SK-N-SH (cell line): ENCODE data around the gene CCSER1. TPM values are rescaled to one million over a fixed set of nuclear protein-coding genes. Genes with fewer than 3 reads are reported as not detected.

Experiments used
- CTCF ChIA-PET: fragments of 300-600, 350-600 bp; formaldehyde crosslinking; extraction: SDS; loops from one replicate; lab custom pipeline; 2021; lab: Yijun Ruan, JAX
- POLR2A ChIA-PET: fragments of 350-600 bp; sonication (Branson Sonifier 250); formaldehyde crosslinking; extraction: SDS; loops from one replicate; lab custom pipeline; 2020; ENCODE audit warnings: antibody characterized with exemption, inconsistent platforms; lab: Yijun Ruan, JAX
- DNase-seq: peaks from one replicate; pipeline ENCODE4 v3.0.0; 2012
- H2AFZ ChIP-seq: fragments of 200-600 bp; sonication (generic); 2 replicates; pipeline ENCODE4 v1.8.1; 2016; ENCODE audit warnings: antibody characterized with exemption, mild to moderate bottlenecking, low read depth
- H3F3A ChIP-seq: fragments of 200-600 bp; sonication (generic); replicated peaks from 2 replicates; pipeline ENCODE3; 2016; ENCODE audit warnings: antibody characterized with exemption, mild to moderate bottlenecking; ENCODE audit not compliant: insufficient read depth
- H3K27ac ChIP-seq, 2 experiments: fragments of 200-500 bp in 1 of 2; fragments of 200-600 bp in 1 of 2; sonication (Bioruptor generic) in 1 of 2; sonication (generic), shearing (Covaris generic) in 1 of 2; 2 replicates each; pipeline versions ENCODE4 v1.5.1 to v1.6.1; 2014 to 2016; ENCODE audit warnings: low read depth in 2 of 2, inconsistent platforms in 1 of 2, low read length in 1 of 2, mild to moderate bottlenecking in 1 of 2, mixed read lengths in 1 of 2
- H3K27me3 ChIP-seq: fragments of 200-600 bp; sonication (generic), shearing (Covaris generic); 2 replicates; pipeline ENCODE4 v1.6.1; 2016; ENCODE audit warnings: mixed run types; ENCODE audit not compliant: insufficient read depth
- H3K36me3 ChIP-seq, 2 experiments: fragments of 200-500 bp in 1 of 2; fragments of 200-600 bp in 1 of 2; sonication (Bioruptor generic) in 1 of 2; sonication (generic) in 1 of 2; replicated peaks in 1 of 2; 2 replicates each; pipeline versions ENCODE3 to v1.5.1; 2014 to 2016; ENCODE audit warnings: low read length in 1 of 2, mild to moderate bottlenecking in 1 of 2; ENCODE audit not compliant: insufficient read depth in 2 of 2, control insufficient read depth in 1 of 2
- H3K4me1 ChIP-seq, 2 experiments: fragments of 200-500 bp in 1 of 2; fragments of 200-600 bp in 1 of 2; sonication (Bioruptor generic) in 1 of 2; sonication (generic), shearing (Covaris generic) in 1 of 2; 2 replicates each; pipeline versions ENCODE4 v1.5.1 to v1.6.1; 2014 to 2016; ENCODE audit warnings: low read depth in 1 of 2, low read length in 1 of 2, mixed run types in 1 of 2; ENCODE audit not compliant: insufficient read depth in 2 of 2, control insufficient read depth in 1 of 2
- H3K4me2 ChIP-seq: fragments of 200-600 bp; sonication (generic), shearing (Covaris generic); 2 replicates; pipeline ENCODE4 v1.6.1; 2017; ENCODE audit warnings: mixed run types
- H3K4me3 ChIP-seq, 2 experiments: fragments of 200-500 bp in 1 of 2; fragments of 200-600 bp in 1 of 2; sonication (Bioruptor generic) in 1 of 2; sonication (generic), shearing (Covaris generic) in 1 of 2; 2 replicates each; pipeline versions ENCODE4 v1.5.1 to v1.8.1; 2014 to 2016; ENCODE audit warnings: low read depth in 2 of 2, inconsistent platforms in 1 of 2, low read length in 1 of 2, mild to moderate bottlenecking in 1 of 2, mixed read lengths in 1 of 2, moderate library complexity in 1 of 2
- H3K79me2 ChIP-seq: fragments of 200-600 bp; sonication (generic); 2 replicates; pipeline ENCODE4 v1.8.1; 2017; ENCODE audit warnings: mild to moderate bottlenecking; ENCODE audit not compliant: insufficient read depth
- H3K9ac ChIP-seq: fragments of 200-600 bp; sonication (generic); 2 replicates; pipeline ENCODE4 v1.6.1; 2017; ENCODE audit warnings: mixed run types
- H3K9me2 ChIP-seq: fragments of 200-600 bp; sonication (generic); 2 replicates; pipeline ENCODE4 v1.6.1; 2017; ENCODE audit warnings: mixed run types
- H3K9me3 ChIP-seq: fragments of 200-600 bp; sonication (generic); 2 replicates; pipeline ENCODE4 v1.6.1; 2017; ENCODE audit warnings: mixed run types, mild to moderate bottlenecking, moderate library complexity
- H4K20me1 ChIP-seq: fragments of 200-600 bp; sonication (generic); 2 replicates; pipeline ENCODE4 v1.6.1; 2017; ENCODE audit warnings: mild to moderate bottlenecking, mixed run types; ENCODE audit not compliant: insufficient read depth
- CHD2 ChIP-seq: fragments of 150-350 bp; IDR thresholded peaks from 2 replicates; pipeline ENCODE4 v1.6.1; 2018; ENCODE audit warnings: low read length; ENCODE audit not compliant: partially characterized antibody
- EP300 ChIP-seq, 2 experiments: IDR thresholded peaks; 2 replicates each; pipeline versions ENCODE4 v1.4.0 to v1.6.1; 2012; ENCODE audit warnings: borderline replicate concordance in 1 of 2, low read depth in 1 of 2, low read length in 1 of 2
- FOSL2 ChIP-seq: IDR thresholded peaks from 2 replicates; pipeline ENCODE4 v1.4.0; 2012; ENCODE audit warnings: low read depth, mild to moderate bottlenecking, moderate library complexity, borderline replicate concordance
- GATA2 ChIP-seq: sonication (generic); formaldehyde crosslinking; IDR thresholded peaks from 2 replicates; pipeline ENCODE4 v1.5.0; 2020; ENCODE audit warnings: mild to moderate bottlenecking, missing genetic modification reagents
- JUND ChIP-seq: IDR thresholded peaks from 2 replicates; pipeline ENCODE4 v1.4.0; 2012
- MEF2A ChIP-seq: IDR thresholded peaks from 2 replicates; pipeline ENCODE4 v1.4.0; 2012; ENCODE audit warnings: low read depth, borderline replicate concordance
- NRF1 ChIP-seq: IDR thresholded peaks from 2 replicates; pipeline ENCODE4 v1.6.1; 2012; ENCODE audit warnings: low read depth, mild to moderate bottlenecking, low read length
- RXRA ChIP-seq: IDR thresholded peaks from 2 replicates; pipeline ENCODE4 v1.4.0; 2012; ENCODE audit warnings: low read depth, mild to moderate bottlenecking, borderline replicate concordance
- SIN3A ChIP-seq: IDR thresholded peaks from 2 replicates; pipeline ENCODE4 v1.6.1; 2012; ENCODE audit warnings: low read depth, mild to moderate bottlenecking, low read length, moderate library complexity, borderline replicate concordance
- SMC3 ChIP-seq: IDR thresholded peaks from 2 replicates; pipeline ENCODE4 v1.6.1; 2012; ENCODE audit warnings: low read depth, low read length, improper control_type of control experiment
- TCF12 ChIP-seq: IDR thresholded peaks from 2 replicates; pipeline ENCODE4 v1.4.0; 2012
- TEAD4 ChIP-seq: IDR thresholded peaks from 2 replicates; pipeline ENCODE4 v1.4.0; 2012; ENCODE audit warnings: mild to moderate bottlenecking, borderline replicate concordance; ENCODE audit not compliant: insufficient read depth
- WGBS: methylation state at CpG from one replicate; pipeline ENCODE4 v1.1.6; 2017; ENCODE audit warnings: low lambda C conversion rate; 5-methylcytosine and 5-hydroxymethylcytosine counted together
- polyA plus RNA-seq, 3 experiments: library from polyadenylated mRNA; depleted of rRNA; stranded (reverse); fragments of >200 nt; gene quantifications; 2 replicates each; pipeline ENCODE4 v1.2.3, GENCODE V29; 2012
- TF ChIP-seq, protein P1 (sequence below): IDR thresholded peaks from 2 replicates; pipeline ENCODE4; 2012
- TF ChIP-seq, protein P2 (sequence below): IDR thresholded peaks from 2 replicates; pipeline ENCODE4 v1.4.0; 2012; ENCODE audit warnings: low read depth

CCSER1 gene
- polyA plus RNA-seq, 1 of the 3 experiments (the other 2 are of a cell fraction), result 0.05 TPM

DNA sequence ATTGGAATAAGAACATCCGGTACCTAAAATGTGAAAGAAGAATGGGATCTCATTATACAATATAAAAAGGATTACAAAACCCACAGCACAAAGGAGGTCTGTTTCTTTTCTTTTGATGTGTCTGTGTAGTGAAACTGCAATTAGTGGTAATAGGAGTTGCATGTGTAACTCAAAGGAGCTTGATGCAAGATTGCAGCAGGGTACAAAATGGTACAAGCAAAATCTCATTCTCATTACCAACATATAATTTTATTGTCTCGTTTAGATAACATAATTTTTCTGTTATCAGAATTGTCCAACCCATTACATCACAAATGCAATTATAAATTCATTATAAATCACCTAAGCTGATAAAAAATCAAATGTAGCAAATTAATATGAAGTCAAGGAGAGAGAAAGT lies 47.1 kb upstream of the CCSER1 start (continued):
- TF ChIP-seq, protein P1, sequence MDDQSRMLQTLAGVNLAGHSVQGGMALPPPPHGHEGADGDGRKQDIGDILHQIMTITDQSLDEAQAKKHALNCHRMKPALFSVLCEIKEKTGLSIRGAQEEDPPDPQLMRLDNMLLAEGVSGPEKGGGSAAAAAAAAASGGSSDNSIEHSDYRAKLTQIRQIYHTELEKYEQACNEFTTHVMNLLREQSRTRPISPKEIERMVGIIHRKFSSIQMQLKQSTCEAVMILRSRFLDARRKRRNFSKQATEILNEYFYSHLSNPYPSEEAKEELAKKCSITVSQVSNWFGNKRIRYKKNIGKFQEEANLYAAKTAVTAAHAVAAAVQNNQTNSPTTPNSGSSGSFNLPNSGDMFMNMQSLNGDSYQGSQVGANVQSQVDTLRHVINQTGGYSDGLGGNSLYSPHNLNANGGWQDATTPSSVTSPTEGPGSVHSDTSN, result no peak
- TF ChIP-seq, protein P2, sequence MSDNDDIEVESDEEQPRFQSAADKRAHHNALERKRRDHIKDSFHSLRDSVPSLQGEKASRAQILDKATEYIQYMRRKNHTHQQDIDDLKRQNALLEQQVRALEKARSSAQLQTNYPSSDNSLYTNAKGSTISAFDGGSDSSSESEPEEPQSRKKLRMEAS, result no peak
- peak; percentile 93 for TF ChIP-seq GATA2
- no peak for TF ChIP-seq MEF2A
- peak; percentile 73 for TF ChIP-seq CHD2
- TF ChIP-seq FOSL2, result no peak
- TF ChIP-seq RXRA, result no peak
- 0 out of 2 replicates have a peak, but pooled peaks have one; percentile 33 for TF ChIP-seq TEAD4
- TF ChIP-seq, all 33 proteins: peak for 7

- no peaks in the 10 kb centered on the region for H3K27me3 ChIP-seq
- H3K79me2 ChIP-seq, result no peaks in the 10 kb centered on the region
- DNase-seq, result no peak
- no peaks in the 10 kb centered on the region for H4K20me1 ChIP-seq
- H2AFZ ChIP-seq, result no peak overlapping the region
- CTCF ChIA-PET, result interaction anchor here (1.2 kb wide), 1 partner anchor 11 kb away, joined by 3 read pairs; no protein-coding TSS in a partner anchor
- TF ChIP-seq FOSL2 (no peak), GATA2 (no peak)
- TF ChIP-seq, all 33 proteins: peak for 0
- H3K27ac ChIP-seq, result no peak overlapping the region
- 71% methylated on average over 8 of the region's 8 CpGs for WGBS
- peaks cover 0 to 5% of the 10 kb centered on the region in 2 experiments; a peak in 2 of 4 replicates for H3K4me1 ChIP-seq
- H3K9me2 ChIP-seq, result no peaks in the 10 kb centered on the region
- no peak overlapping the region for H3K4me3 ChIP-seq
- H3F3A ChIP-seq, result no peaks in the 10 kb centered on the region
- no peak overlapping the region for H3K9ac ChIP-seq
- H3K9me3 ChIP-seq, result no peaks in the 10 kb centered on the region
- POLR2A ChIA-PET, result no interaction called here
- H3K36me3 ChIP-seq, result no peaks in the 10 kb centered on the region
- no peak overlapping the region for H3K4me2 ChIP-seq
Observed at GRCh38 chr4:90081432-90082144, 45.6 kb upstream of the CCSER1 start.

DNA sequence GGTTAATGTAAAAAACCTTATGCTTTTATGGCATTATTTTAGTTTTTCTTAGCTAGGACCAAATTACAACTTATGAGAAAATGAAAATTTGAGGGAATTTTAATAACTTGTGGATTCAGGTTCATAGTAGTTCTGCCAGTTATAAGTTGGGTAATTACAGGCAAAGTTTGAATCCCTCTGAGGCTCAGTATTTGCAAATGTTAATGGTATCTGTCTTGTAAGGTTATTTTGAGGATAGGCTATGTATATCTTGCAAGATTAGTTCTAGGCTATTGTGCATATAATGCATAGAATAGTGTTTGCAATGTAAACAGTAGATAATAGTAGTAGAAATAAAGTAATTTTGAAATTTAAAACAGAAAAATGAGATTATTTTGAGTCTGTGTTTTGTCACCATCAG lies 44.7 kb upstream of the CCSER1 start:
- no peaks in the 10 kb centered on the region for H4K20me1 ChIP-seq
- H3K4me3 ChIP-seq, result no peak overlapping the region
- H3K27me3 ChIP-seq, result no peaks in the 10 kb centered on the region
- no peak overlapping the region for H2AFZ ChIP-seq
- H3K9me3 ChIP-seq, result no peaks in the 10 kb centered on the region
- H3K9me2 ChIP-seq, result no peaks in the 10 kb centered on the region
- ChIA-PET POLR2A (no interaction called here), CTCF (interaction anchor here (1.2 kb wide), 1 partner anchor 11 kb away, joined by 3 read pairs; no protein-coding TSS in a partner anchor)
- no peak for DNase-seq
- H3F3A ChIP-seq, result no peaks in the 10 kb centered on the region
- no peak overlapping the region for H3K4me2 ChIP-seq
- no peaks in the 10 kb centered on the region for H3K79me2 ChIP-seq
- TF ChIP-seq TCF12, result no peak
- no peak for TF ChIP-seq NRF1
- TF ChIP-seq SIN3A, result no peak
- no peak for TF ChIP-seq SMC3
- no peak for TF ChIP-seq JUND
- no peak for TF ChIP-seq TEAD4
- TF ChIP-seq EP300 (IDR thresholded peaks at IDR 0.05; ENCODE audit: borderline replicate concordance in 1 of 2, low read depth in 1 of 2, low read length in 1 of 2), result no peak
- TF ChIP-seq MEF2A, result no peak
- no peak overlapping the region for H3K9ac ChIP-seq
- H3K4me1 ChIP-seq, result peaks cover 0 to 5% of the 10 kb centered on the region in 2 experiments; a peak in 2 of 4 replicates
- no peak overlapping the region for H3K27ac ChIP-seq
- H3K36me3 ChIP-seq, result no peaks in the 10 kb centered on the region
